SHP77 treated with DMSO at 0.1 percent for 48 hours (cell line): Measurements from ENCODE around the gene TBL3.

ENCODE experiments used
- DNase-seq: peaks from one replicate; lab custom pipeline; 2025; lab: John Stamatoyannopoulos, UW

TBL3 gene

DNA sequence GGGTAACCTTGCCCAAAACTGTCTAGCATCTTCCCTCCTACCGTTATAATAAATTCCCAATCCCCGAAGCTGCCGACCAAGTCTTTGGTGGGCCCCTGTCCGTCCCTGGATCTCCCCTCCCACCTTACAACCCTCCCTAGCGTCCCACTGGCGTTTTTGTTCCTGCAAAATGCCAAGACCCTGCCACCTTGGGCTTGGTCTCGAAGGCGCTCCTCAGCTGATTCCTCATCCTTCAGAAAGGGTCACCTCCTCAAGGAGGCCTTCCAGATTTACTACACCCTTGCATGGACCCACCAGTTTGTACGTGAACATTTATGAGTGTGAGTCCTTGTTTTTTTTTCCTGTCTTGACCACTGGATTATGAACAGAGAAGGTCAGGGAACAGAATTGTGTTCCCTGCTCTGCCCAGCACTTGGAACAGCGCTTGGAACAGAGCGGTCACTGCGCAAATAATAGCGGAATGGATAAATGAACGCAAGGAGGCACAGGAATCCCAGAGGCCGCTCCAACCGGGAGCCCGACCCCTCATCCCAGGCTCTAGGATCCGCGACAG, 11.2 kb downstream of the TBL3 start:
- DNase-seq = no peak

DNA sequence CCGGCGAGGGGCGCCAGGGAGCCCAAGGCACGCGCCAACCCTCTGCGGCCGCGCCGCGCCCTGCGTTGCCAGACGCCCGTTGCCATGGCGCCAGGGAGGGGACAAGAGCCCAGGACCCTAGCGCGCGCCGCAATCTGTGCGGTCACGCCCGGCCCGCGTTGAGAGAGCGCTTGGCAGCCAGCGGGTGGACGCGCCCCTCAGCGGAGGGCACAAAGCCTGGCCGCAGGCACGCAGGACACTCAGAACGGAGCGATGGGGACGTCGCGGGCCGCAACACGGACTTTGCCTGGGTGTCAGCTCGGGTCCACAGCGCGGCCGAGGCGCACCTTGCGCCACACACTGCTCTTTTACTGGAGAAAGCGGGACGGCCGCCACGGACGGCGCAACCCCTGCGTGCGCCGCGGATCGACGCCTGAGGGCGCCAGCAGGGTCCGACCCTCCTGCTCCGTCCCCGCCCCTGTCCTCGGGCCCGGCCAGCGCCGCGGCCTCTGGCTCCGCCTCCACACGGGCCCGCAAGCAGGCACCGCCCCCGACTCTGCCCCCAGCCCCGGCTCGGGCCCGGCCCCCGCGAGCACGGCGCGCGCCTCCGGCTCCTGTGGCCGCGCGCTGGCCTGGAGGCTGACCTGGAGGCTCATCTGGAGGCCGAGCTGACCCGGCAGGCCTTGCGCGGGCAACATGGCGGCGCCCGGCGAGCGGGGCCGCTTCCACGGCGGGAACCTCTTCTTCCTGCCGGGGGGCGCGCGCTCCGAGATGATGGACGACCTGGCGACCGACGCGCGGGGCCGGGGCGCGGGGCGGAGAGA, 11.9 kb downstream of the TBL3 start, which contains the start of gene GFER:
GFER (plus strand) TSS at position 650 of the 803 bp plus-strand sequence; CDS start at position 676, 26 bp downstream.
- peak; percentile 54 for DNase-seq

DNA sequence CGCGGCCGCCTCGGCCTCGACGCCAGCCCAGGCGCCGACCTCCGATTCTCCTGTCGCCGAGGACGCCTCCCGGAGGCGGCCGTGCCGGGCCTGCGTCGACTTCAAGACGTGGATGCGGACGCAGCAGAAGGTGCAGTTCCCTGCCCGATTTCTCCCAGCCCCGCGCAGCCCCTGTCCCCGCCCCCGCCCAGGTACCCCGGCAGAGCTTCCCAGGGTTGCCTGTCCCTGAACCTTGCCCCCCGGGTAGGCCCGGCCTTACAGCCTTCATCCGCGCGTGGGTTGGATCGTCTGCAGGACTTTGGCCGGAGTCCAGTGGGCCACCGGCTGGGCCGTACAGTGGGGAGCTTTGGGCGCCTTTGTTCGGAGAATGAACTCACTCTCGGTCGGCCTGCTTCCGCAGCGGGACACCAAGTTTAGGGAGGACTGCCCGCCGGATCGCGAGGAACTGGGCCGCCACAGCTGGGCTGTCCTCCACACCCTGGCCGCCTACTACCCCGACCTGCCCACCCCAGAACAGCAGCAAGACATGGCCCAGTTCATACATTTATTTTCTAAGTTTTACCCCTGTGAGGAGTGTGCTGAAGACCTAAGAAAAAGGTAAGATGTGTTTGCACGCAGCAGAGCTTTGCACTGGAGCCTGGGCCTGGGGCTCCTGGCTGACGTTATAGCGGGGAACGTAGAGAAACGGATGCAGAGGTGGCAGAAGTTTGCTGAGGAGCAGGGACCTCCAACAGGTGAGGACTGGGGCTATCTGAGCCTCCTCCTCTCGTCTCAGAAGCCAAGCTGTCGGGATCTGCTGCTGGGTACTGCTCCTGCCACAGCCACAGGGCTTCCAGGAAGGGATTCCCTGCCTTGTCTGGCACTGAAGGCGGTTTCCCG, 12.7 kb downstream of the TBL3 start:
- no peak for DNase-seq

DNA sequence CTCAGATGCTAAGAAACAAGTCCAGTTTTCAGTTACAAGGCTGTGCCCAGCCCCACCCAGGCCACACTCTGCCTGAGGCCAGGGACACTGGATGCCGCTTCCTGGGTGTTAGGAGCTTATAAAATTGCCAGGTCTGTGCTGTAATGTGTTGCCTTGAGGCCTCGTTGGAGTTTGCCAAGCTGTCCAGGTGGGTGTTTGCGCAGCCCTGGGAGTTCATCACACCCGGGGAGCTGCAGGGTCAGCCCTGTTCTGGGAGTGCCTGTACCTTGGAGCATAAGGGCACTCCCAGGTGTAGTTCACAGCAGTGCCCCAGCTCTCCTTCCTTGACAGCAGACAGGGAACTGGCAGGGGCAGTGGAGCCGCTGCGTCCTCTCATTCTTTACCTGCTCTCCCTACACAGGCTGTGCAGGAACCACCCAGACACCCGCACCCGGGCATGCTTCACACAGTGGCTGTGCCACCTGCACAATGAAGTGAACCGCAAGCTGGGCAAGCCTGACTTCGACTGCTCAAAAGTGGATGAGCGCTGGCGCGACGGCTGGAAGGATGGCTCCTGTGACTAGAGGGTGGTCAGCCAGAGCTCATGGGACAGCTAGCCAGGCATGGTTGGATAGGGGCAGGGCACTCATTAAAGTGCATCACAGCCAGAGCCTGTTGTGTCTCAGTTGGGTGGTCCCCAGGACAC, 13.8 kb downstream of the TBL3 start:
- DNase-seq = no peak

DNA sequence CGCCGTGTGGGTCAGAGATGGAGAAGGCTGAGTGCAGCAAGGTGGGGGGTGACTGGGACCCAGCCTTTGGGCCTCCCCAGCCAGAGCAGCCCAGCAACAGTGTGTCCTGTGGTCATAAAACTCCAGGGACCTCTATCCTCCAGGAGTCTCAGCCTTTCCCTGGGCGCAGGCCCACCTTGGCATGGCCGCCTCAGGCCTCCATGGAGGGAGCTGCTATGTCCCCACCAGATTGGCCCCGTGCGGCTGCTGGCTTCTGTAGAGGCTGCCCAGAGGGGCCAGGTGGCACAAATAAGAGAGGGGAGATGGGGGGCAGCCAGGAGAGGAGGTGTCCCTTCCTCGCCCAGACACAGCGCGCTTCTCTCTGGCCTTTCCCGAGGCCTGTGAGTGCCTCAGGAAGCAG, 15.3 kb downstream of the TBL3 start:
- DNase-seq = no peak

DNA sequence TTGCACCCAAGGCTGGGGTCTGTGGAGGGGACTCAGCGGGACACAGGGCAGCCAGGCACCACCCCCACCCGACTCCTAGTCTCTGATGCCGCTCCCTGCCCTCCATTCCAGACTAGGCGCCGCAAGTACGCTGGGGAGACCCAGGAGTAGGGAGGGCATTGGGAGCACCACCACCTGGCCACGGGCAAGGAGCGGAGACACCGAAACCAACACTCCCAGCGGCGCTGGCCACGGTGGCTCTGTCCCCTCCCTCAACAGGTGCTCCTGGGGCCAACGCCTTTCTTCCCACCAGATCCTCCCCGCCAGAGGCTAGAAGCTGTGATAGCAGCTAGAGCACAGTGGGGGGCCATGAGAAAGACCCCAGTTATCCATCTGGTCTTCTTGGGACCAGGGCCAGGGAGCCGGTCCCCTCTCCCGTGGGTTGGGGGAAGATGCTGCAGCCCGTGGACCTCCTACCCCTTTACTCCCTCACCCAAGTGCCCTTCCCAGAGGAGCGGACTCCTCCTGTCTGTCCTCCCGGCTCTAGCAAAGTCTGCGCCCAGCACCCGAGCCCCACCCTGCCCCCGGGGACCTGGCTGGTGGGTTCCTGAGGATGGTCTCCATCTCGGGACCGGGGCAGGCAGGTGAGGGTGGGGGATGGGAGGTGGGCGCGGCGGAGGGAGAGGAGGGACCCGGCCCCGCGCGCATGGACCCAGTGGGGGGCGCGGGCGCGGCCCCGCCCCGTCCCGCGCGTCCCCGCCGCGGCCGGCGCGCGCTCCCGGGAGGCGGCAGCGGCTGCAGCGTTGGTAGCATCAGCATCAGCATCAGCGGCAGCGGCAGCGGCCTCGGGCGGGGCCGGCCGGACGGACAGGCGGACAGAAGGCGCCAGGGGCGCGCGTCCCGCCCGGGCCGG, 17.6 kb downstream of the TBL3 start, which contains the start of gene SYNGR3:
SYNGR3 (plus strand) TSS at position 762 of the 892 bp plus-strand sequence. CDS start 133 bp downstream, outside the sequence.
- DNase-seq = no peak

DNA sequence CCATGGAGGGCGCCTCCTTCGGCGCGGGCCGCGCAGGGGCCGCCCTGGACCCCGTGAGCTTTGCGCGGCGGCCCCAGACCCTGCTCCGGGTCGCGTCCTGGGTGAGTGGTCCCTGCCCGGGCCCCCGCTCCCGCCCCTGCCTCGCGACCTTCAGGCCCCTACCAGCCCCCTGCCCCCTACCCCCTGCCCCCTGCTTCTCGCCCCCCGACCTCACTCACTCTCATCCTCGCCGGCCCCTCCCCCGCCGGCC, 18.2 kb downstream of the TBL3 start:
- no peak for DNase-seq

DNA sequence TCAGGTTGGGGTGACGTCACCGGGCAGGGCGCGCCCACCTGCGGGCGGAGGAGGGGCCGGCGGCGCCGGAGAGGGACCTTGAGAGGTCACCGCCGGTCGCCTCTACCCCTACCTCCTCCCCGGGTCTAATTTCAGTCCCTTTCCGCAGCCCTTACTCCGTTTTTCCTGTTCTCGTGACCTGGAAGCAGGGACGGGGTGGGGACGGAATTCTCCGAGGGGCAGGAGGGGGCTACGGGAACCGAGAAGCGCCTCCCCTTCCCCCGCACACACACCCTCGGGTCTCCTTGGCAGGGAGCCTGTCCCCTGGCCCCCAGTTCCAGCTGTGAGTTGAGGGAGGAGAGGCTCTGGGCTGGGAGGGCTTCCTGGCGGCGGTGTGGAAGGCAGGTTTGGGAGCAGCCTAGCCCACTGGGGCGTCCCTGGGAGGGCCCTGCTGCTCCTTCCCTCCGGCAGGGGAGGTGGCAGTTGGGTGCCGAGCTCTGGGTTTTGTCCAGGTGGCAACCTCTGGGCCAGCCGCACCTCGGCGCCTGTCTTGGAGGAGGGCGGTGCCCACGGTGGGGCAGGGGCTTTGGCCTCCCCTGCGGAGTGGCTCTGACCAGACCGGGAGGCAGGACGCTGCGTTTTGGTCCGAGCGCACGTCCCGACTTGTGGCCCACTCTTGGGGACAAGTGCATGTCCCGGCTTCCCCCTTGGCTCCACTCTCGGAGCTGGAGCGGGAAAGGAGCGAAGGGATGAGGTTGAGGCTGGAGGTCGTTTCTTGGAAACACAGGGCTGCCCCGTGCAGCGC, 18.7 kb downstream of the TBL3 start:
- DNase-seq = no peak

DNA sequence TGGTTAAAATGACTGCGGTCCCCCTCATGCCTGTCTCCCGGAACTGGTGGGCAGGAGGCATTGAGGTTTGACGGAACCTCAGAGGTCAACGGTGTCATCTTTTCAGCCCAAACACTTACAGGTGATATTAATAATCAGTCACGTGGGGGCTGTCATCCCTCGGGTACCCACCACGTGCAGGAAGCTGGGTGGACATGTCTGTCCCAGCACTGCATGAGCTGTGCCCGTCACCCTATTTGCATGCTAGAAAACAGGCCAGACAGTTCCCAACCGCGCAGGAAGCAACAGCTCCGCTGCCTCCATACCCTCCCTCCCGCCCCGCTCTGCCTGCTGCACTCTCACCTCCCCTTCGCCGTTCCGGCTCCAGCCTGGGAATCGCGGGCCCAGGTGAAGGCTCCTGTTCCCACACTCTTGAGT, 19.3 kb downstream of the TBL3 start:
- DNase-seq = no peak

DNA sequence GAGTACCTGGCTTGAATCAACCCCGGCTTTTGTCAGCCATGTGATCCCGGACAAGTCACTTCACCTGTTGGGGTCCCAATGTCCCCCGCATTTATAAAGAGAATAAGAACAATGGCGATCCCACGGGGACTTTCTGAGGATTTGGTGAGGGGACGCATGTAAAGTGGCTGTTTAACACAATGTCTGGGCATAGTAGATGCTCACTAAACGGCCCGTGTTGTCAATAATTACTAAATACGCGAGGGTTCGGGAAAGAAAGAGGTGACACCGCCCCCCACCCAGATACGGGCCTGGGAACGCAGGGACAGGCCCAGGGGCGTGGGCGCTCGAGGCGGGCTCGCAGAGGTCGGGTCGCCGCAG, 19.7 kb downstream of the TBL3 start:
- DNase-seq = no peak

DNA sequence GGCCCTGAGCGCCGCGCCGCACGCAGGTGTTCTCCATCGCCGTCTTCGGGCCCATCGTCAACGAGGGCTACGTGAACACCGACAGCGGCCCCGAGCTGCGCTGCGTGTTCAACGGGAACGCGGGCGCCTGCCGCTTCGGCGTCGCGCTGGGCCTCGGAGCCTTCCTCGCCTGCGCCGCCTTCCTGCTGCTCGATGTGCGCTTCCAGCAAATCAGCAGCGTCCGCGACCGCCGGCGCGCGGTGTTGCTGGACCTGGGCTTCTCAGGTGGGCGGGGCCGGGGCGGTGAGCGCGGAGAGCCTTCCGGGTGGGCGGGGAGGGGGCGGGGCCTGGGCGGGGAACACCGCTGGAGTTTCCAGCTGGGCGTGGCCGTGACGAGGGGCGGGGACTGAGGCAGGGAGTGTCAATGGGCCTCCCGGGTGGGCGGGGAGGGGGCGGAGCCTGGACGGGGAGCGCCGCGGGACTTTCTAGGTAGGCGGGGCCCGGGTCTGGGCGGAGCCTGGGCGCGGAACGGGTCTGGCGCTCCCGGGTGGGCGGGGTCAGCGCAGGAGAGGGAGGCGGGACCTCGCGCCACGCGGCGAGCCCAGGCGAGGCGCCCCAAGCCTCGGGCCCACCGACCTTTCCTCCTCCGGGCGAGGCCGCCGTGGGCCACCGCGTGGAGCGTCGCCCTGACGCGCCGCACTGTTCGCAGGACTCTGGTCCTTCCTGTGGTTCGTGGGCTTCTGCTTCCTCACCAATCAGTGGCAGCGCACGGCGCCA, 20.3 kb downstream of the TBL3 start:
- no peak for DNase-seq

DNA sequence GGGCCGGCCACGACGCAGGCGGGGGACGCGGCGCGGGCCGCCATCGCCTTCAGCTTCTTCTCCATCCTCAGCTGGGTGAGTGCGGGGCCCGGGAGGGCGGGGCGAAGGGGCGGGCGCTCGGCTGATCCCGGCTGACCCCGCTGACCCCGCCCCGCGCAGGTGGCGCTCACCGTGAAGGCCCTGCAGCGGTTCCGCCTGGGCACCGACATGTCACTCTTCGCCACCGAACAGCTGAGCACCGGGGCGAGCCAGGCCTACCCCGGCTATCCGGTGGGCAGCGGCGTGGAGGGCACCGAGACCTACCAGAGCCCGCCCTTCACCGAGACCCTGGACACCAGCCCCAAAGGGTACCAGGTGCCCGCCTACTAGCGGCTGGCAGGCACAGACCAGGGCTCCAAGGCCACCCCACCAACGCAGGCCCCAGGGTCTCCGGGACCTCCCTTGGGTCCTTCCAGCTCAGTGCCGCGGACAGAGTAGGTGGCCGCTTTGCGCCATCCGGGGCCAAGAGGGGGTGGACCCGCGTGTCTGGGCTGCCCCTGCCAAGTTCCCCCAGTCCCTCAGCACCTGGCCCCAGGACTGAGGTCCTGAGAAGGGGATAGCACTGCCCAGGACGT, 21.0 kb downstream of the TBL3 start:
- no peak for DNase-seq

DNA sequence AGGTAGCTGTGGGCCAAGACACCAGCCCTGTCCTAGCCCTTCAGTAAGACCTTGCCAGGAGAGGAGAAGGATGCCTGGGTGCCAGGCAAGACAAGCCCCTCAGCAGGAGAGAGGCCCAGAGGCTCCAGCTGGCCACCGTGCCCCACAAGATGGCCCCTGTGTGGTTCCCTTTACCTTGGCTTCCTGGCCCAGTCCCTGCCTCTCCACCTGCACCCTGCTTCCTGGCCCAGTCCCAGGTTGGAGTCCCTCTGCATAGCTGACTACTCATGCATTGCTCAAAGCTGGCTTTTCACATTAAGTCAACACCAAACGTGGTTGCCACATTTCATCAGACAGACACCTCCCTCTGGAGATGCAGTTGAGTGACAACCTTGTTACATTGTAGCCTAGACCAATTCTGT, 21.9 kb downstream of the TBL3 start:
- no peak for DNase-seq

DNA sequence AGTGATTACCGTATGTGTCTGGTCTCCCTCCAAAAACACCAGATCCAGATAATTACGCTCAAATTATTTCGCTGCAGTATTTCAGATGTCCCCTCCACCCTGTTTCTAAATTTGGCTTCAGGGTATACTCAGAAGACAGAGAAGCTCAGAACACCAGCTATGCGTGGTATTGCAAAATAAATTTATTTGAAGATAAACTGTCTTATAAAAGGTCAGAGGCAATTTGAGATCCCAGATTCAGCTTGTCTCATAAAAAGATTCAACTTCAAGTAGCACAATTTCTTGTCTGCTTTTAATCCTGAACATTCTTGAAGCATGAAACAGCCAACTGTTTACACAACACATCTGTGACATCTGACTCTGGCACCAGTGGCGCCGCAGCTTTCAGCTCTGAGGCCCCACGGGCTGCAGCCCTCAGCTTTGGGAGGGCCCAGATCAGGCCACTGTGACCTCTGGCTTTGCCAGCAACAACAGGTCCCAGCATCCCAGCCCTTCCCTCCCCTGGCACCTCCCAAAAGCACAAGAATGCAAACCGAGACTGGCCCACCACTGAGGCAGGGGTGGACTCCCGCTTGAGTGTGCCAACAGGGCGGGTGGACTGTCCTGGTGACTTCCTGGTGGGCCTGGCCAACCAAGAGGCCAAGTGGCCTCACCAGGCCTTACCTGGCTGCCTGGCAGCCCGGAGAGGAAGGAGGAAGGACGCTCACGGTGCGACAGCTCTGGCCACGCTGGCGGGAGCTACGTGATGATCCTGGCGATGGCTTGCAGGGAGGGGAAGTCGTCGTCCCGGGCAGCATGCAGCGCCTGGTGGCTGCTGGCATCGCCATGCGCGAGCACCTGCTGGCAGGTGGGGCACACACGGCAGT, 25.9 kb downstream of the TBL3 start:
- DNase-seq = no peak

DNA sequence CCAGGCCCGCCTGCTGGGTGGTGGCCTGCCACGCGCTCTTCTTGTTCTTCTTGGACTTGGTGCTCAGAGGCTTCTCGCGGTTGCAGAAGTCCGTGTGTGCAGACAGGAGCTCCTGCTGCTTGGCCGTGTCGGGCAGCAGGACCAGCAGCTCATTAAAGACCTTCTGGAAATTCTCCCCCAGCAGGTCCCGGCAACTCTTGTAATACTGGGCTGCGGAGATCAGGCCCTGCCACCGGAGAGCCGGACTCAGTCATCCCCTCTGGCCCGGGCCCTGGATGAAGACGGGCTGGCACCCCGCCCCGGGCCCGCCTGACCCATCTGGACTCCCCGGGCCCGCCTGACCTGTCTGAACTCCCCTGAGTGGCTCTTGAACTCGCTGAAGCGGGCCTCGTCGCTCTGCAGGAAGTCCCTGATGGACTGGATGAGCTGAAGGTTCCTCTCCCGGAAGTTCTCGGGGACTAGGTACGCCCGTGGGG, 26.5 kb downstream of the TBL3 start:
- DNase-seq = no peak

DNA sequence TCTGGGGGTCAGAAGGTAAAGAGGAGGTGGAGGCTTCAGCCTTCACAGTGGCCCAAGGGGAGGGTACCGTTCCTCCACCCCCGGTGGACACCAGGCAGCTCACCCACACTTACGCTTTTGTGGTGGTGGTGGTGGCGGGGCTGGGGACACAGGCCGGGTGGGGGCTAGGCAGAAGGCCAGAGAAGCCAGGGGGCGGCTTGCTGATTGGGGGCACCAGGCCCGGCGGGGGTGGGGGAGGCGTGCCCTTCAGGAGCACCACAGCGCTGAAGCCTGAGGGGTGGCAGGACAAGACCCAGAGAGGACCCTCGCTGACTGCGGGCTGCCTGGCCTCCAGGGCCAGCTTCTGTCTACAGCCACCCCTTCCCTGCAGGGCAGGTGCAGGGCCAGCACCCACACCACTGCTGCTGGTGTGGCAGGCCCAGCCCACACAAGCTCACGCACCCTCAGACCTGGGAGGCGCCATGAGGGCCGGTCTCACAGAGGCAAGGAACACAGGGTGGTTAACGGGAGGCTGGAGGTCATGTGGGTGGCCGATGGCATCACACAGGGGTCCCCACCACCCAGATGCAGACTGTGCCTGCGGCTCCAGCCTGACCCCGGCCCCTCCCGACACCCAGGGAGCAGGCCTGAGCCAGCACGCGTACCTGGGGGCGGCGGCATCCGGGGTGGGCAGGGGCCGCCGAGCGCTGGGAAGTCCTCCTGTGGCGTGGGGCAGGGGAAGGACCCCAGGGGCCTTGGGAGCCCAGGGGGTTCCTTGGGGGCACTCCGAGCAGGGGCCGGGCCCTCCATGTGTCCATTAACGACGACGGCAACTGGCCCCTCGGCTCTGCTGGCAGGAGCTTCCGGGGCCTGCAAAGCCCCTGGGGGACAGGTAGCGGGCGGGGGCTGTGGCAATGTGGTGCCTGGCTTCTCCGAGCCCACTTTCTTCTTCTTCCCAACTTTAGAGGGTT, 27.3 kb downstream of the TBL3 start:
- DNase-seq = no peak

DNA sequence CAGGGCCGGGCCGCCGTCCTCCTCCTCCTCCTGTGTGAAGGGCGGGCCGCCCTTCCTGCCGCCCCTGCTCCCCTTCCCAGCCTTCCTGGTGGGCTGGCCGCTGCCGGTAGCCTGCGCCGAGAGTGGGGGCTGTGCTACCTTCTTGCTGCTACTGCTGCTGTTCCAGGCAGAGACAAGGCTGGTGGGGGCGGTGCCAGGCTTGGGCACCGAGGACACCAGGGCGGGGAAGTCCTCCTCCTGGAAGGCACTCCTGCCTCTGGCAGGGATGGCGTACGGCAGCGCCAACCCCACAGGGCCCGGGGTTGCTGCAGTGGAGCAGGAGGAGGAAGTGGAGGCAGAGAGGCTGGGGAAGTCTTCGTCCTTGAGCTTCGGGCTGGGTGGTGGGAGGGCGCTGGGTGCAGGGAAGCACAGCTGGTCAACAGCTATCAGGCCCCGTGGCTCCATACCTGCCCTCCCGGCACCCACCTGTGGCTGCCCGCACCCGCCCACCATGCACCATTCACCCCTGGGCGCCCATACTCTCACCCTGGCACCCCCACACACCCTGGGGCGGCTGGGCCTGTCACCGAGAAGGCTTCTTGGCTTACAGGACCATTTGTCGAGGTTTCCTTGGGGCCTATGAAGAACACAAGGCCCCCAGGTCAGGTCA, 28.1 kb downstream of the TBL3 start:
- DNase-seq = no peak
